A673 (cell line): Measurements from ENCODE around the gene BCKDHA. TPM values are rescaled to one million over a fixed set of nuclear protein-coding genes. Genes with fewer than 3 reads are reported as not detected.

Source experiments
- BruUV-seq: library from RNA; stranded (reverse); fragments of 400-500 nt; replicated peaks from 2 replicates; lab custom pipeline; 2021; lab: Mats Ljungman, UMichigan
- CTCF ChIA-PET: fragments of 300-600 bp; sonication (Branson Sonifier 250); formaldehyde crosslinking; loops from one replicate; lab custom pipeline; 2022; ENCODE audit warnings: antibody characterized with exemption; lab: Charles Lee
- POLR2A ChIA-PET: fragments of 300-600 bp; sonication (Branson Sonifier 250); formaldehyde crosslinking; loops from one replicate; lab custom pipeline; 2022; ENCODE audit warnings: antibody characterized with exemption; ENCODE audit not compliant: low non-redundant PET; lab: Charles Lee
- DNase-seq: peaks from one replicate; pipeline ENCODE4 v3.0.0-alpha.2; 2015; ENCODE audit warnings: low spot score
- H3K27ac ChIP-seq: fragments of 200-600 bp; sonication (generic); 2 replicates; pipeline ENCODE4 v1.5.1; 2016; ENCODE audit warnings: mixed run types, low read depth, mild to moderate bottlenecking, mixed read lengths, antibody characterized with exemption, low read length; ENCODE audit not compliant: poor library complexity, severe bottlenecking
- H3K27me3 ChIP-seq: fragments of 200-600 bp; sonication (generic); replicated peaks from 2 replicates; pipeline ENCODE4 v1.6.1; 2017; ENCODE audit warnings: mixed run types, low read depth, mild to moderate bottlenecking, mixed read lengths, antibody characterized with exemption, low read length; ENCODE audit not compliant: insufficient read depth, poor library complexity
- H3K36me3 ChIP-seq: fragments of 200-600 bp; sonication (generic); 2 replicates; pipeline ENCODE4 v1.6.1; 2016; ENCODE audit warnings: mixed run types, mild to moderate bottlenecking, mixed read lengths, antibody characterized with exemption, low read length; ENCODE audit not compliant: insufficient read depth, poor library complexity, severe bottlenecking
- H3K4me1 ChIP-seq: fragments of 200-600 bp; sonication (generic); 2 replicates; pipeline ENCODE4 v1.6.1; 2017; ENCODE audit warnings: mixed run types, mild to moderate bottlenecking, mixed read lengths, antibody characterized with exemption, low read length; ENCODE audit not compliant: insufficient read depth, poor library complexity, severe bottlenecking
- H3K4me3 ChIP-seq: fragments of 200-600 bp; sonication (generic); 2 replicates; pipeline ENCODE4 v1.5.1; 2016; ENCODE audit warnings: low read depth, mixed run types, mild to moderate bottlenecking, mixed read lengths, low read length; ENCODE audit not compliant: poor library complexity, severe bottlenecking
- H3K9me3 ChIP-seq: fragments of 200-600 bp; sonication (generic); 2 replicates; pipeline ENCODE4 v1.6.1; 2016; ENCODE audit warnings: mixed run types, low read depth, mild to moderate bottlenecking, mixed read lengths, antibody characterized with exemption, low read length; ENCODE audit not compliant: poor library complexity, severe bottlenecking
- CTCF ChIP-seq: fragments of 300-800, 200-600 bp; sonication (generic); conservative IDR thresholded peaks from 2 replicates; pipeline ENCODE4 v1.5.1; 2017; ENCODE audit warnings: low read depth, mild to moderate bottlenecking, antibody characterized with exemption, low read length, moderate library complexity, mixed read lengths
- EZH2 ChIP-seq: fragments of 200-600 bp; sonication (generic); IDR thresholded peaks from 2 replicates; pipeline ENCODE4 v1.6.1; 2017; ENCODE audit warnings: borderline replicate concordance, low read depth, mild to moderate bottlenecking, mixed read lengths, antibody characterized with exemption, low read length; ENCODE audit not compliant: poor library complexity, severe bottlenecking
- intact Hi-C: fragments of 100-400 bp; cut with micrococcal nuclease; formaldehyde crosslinking; loops from one replicate; pipeline ENCODE4 v1.10.0; 2022; ENCODE audit not compliant: unreplicated experiment
- total RNA-seq: library from RNA; stranded (reverse); gene quantifications from 2 replicates; pipeline ENCODE4 v1.2.3, GENCODE V29; 2021

BCKDHA gene
- total RNA-seq, 1 experiment from 2014 or later: 14.7 TPM

GRCh38 chr19:41363371-41363752 lies 34.3 kb upstream of the BCKDHA start:
- Histone ChIP-seq H3K27ac (peak overlapping the region; percentile 100), H3K9me3 (no peaks in the 10 kb centered on the region)

DNA sequence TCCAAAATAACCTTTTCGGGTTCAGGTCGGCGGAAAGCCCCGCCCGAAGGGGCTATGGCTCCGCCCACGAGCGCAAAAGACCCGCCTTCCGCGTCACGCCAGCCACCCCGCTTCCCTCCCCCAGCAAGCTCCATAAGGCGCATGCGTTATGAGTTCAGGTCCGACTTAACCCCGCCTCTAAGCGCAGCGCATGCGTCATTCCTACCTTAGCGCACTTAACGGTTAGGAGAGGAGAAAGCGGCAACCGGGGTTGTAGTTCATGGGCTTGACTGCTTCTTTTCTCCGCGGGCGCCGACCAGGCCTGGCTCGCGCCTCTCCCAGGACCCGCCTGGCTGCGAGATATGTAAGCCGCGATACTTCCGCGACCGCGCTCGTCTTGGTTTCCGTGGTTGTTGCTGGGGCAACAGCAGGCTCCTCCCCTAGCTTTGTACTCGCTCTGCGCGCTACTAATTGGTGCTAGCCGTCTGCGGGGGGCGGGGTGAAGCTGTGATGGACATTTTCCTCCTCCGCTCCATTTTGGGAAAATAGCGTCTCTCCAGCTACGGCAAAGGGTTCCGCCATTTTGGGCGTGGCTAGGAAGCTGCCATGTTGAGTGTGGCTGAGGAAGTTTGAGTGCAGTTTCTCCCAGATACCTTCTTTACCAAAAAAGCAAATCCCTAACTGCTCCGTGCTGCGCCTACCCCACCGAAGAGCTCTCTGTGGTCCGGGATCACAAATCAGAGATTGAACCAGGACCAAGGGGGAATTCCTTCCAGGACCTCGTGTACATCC lies 33.7 kb upstream of the BCKDHA start, which contains the start of gene B9D2:
TSS of gene B9D2 (minus strand) at position 397 of the 771 bp plus-strand sequence. CDS start 630 bp downstream, outside the sequence.
- BruUV-seq: TSS peak; percentile 81
- POLR2A ChIA-PET: interaction anchor here (0.6 to 0.9 kb wide), 4 partner anchors 9 to 571 kb away, joined by 3 to 10 read pairs (median 4); no protein-coding TSS in a partner anchor
- H3K36me3 ChIP-seq: no peaks in the 10 kb centered on the region
- peak; percentile 99 for DNase-seq
- H3K4me1 ChIP-seq: peaks cover 6% of the 10 kb centered on the region
- TF ChIP-seq EZH2 (no peak), CTCF (no peak)
- H3K27me3 ChIP-seq: no peaks in the 10 kb centered on the region
- intact Hi-C loops: no loop called here
- no peaks in the 10 kb centered on the region for H3K9me3 ChIP-seq
- peak within 1 kb of the TSS; percentile 79 for H3K4me3 ChIP-seq
- CTCF ChIA-PET: no interaction called here
- H3K27ac ChIP-seq: peak within 1 kb of the TSS; percentile 100

More at GRCh38 chr19:41363371-41363752, 34.3 kb upstream of the BCKDHA start:
- Histone ChIP-seq H3K4me3 (peak overlapping the region; percentile 79), H3K36me3 (no peaks in the 10 kb centered on the region), H3K4me1 (peaks cover 6% of the 10 kb centered on the region), H3K27me3 (no peaks in the 10 kb centered on the region)
- intact Hi-C loops: no loop called here
- no TSS peak for BruUV-seq
- ChIA-PET POLR2A (interaction anchor here (0.6 to 0.8 kb wide), 2 partner anchors 10 to 28 kb away, joined by 3 to 10 read pairs; no protein-coding TSS in a partner anchor), CTCF (no interaction called here)
- DNase-seq: no peak
- no peak for TF ChIP-seq EZH2
- TF ChIP-seq CTCF: no peak

GRCh38 chr19:41364524-41365391 lies 32.9 kb upstream of the BCKDHA start:
- H3K4me1 ChIP-seq: peaks cover 6% of the 10 kb centered on the region
- no peaks in the 10 kb centered on the region for H3K27me3 ChIP-seq
- no peaks in the 10 kb centered on the region for H3K36me3 ChIP-seq
- no TSS peak for BruUV-seq
- H3K4me3 ChIP-seq: peak overlapping the region; percentile 79
- CTCF ChIA-PET: no interaction called here
- no peak for DNase-seq
- no peaks in the 10 kb centered on the region for H3K9me3 ChIP-seq
- peak overlapping the region; percentile 100 for H3K27ac ChIP-seq
- POLR2A ChIA-PET: interaction anchor here (0.6 to 0.9 kb wide), 2 partner anchors 8 to 572 kb away, joined by 3 to 4 read pairs; no protein-coding TSS in a partner anchor
- TF ChIP-seq CTCF (no peak), EZH2 (no peak)
- intact Hi-C loops: no loop called here
